GM19328 (cell line): ENCODE data around the gene SPATA16.
"Not testable (repeated sequence)": the region's sequence is repeated elsewhere in the genome, so short reads cannot be mapped to it uniquely, and the experiment has no call there.

Source experiments
- ATAC-seq: cut with Tn5 transposase; IDR thresholded peaks from one replicate; pipeline ENCODE4 v1.9.1; 2021; ENCODE audit warnings: mild to moderate bottlenecking, moderate library complexity; ENCODE audit not compliant: unreplicated experiment

Gene SPATA16, protein sequence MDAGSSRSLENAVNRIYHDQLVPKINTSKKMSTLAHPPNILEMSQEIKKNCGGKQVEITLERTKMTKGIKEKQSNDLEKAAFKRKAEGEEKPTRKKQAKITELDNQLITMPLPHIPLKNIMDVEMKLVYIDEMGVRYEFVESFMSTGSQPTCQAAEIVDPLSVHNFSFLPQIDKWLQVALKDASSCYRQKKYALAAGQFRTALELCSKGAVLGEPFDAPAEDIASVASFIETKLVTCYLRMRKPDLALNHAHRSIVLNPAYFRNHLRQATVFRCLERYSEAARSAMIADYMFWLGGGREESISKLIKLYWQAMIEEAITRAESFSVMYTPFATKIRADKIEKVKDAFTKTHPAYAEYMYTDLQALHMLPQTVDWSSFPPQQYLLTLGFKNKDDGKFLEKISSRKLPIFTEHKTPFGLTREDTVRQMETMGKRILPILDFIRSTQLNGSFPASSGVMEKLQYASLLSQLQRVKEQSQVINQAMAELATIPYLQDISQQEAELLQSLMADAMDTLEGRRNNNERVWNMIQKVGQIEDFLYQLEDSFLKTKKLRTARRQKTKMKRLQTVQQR

DNA sequence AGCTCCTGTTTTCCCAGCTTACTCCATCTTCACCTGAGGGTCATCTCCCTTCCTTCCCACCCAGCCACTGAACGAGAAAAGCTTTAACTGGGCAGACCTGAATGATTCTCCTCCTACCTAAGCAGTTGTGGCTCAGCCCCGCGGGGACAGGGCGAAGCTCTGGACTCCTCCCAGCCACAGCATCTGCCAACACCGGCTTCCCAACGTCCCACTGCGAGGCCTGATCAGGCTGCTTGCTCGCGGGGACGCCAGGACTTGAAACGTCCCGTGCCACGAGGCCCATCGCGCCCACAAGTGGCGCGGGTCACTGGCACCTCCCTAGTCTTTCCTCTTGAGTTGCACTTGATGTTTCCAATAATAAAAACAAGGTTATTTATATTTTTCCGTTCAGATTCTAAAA lies at the start of gene SPATA16:
Gene SPATA16 (minus strand): TSS at position 250 of the 400 bp plus-strand sequence. CDS start 23,504 bp downstream, outside the sequence.
- no peak for ATAC-seq

DNA sequence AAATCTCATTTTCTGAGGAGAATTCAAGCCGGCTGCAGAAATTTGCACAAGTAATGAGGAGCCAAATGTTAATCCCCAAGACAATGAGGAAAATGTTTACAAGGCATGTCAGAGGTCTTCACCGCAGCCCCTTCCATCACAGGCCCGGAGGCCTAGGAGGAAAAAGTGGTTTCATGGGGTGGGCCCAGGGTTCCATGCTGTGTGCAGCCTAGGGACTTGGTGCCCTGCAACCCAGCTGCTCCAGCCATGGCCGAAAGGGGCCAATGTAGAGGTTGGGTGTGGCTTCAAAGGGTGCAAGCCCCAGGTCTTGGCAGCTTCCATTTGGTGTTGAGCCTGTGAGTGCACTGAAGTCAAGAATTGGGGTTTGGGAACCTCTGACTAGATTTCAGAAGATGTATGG lies 42.0 kb upstream of the SPATA16 start:
- not testable (repeated sequence) for ATAC-seq

DNA sequence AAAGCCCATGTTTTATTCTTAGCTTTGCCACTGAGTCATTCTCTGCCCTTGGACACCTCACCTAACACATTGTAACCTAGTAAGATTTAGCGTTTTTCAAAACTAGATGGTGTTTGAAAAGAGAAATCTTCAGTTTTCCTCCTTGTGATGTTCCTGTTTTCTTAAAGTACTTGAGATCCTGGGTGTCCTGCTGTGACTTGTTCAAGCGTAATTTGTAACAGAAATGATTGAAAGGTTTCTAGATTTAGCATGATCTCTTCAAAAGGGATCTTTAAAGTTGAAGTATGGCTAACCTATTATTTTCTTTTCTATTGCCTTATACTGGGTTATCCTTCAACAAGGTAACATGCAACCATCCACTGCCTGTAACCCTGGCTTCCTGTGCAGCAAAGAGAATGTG lies 32.6 kb upstream of the SPATA16 start:
- ATAC-seq, result no peak

DNA sequence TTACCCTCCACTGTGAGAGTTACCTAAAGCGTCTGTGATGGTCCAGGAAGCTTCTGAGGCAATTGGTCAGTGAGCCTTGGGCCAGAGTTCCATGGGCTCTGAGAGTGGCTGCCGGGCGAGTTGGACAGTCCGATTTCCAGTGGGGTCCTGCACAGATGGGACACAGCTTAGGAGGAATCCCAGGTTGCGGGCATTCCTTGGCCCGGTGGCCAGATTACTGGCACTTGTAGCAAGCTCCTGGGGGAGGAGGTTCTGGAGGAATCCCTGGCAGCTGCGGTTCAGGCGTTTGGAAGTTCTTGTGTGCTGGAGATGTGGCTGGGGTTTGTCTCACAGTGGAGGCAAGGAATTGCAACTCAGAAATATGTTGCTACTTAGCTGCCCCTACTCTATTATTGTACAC lies 18.1 kb upstream of the SPATA16 start:
- not testable (repeated sequence) for ATAC-seq

DNA sequence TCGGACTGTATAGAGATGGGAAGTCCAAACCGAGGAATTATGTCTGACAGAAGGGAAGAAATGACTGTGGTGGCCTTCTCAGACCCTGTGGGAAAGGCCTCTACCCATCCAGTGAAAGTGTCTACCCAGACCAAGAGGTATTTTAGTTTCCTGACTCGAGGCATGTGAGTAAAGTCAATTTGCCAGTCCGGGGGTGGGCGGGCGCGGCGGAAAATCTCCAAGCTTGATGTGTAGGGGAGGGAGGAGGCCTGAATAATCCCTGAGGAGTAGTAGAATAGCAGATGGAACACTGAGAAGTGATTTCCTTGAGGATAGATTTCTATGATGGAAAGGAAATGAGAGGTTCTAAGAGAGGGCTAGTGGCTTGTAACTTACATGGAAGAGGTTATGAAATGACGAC lies 15.5 kb upstream of the SPATA16 start:
- not testable (repeated sequence) for ATAC-seq

DNA sequence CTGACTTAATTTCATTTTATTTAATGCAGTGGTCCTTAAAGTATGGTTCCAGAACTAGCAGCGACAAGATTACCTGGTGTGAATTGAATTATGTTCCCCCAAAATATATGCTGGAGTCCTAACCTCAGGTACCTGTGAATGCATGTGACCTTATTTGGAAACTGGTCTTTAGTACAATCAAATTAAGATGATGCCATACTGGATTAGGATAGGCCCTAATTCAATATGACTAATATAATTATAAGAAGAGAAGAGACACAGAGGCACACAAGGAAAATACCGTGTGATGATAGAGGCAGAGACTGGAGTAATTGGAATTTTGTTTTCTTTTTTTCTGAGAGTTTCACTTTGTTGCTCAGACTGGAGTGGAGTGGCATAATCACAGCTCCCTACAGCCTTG lies 12.6 kb upstream of the SPATA16 start:
- no peak for ATAC-seq

DNA sequence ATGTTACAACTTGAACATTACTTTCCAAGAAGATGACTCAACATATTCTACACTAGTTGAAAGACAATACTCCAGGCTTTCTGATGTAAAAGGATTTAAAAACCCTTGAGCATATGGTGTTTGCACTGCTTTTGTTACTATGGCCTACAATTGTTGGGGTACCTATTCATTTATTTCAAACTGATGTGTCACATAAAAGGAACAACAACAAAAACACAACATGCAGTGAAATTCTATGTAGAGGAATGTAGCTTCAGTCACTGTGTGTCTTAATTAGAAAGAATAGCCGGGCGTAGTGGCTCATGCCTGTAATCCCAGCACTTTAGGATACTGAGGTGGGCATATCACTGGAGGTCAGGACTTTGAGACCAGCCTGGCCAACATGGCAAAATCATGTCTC lies 1.6 kb downstream of the SPATA16 start:
- no peak for ATAC-seq

DNA sequence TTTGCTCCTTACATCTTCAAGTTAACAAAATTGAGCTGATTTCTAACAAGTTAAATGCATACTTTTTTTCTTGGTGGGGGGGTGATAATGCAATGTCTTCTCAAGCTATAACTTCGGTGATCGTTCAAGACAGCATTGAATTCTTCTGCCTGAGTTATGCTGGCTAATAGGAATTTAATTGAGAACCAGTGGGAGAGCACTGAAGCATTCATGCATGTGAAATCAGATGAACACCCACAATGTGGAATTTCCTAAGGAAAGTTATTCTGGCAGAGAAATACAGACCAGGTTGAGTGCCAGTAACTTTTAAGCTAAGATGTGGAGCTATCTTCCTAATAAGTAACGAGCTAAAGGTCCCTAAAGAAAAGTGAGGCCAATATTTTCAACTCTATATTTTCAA lies 3.0 kb downstream of the SPATA16 start:
- ATAC-seq, result no peak

DNA sequence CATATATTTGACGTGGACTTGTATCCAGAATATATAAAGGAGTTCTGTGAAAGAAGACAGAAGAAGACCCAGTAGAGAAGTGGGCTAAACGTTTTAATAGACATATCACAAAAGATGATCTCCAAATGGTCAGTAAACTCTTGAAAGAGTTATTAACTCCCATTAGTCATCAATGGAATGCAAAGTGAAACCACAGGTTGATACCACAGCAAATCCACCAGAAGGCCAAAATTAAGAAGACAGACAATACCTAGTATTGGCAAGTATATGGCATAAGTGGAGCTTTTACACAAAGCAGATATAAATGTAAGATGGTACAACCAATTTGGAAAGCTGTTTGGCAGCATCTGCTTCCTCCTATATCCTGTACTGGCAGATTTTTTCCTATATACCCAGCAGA lies 6.0 kb downstream of the SPATA16 start:
- ATAC-seq, result no peak

DNA sequence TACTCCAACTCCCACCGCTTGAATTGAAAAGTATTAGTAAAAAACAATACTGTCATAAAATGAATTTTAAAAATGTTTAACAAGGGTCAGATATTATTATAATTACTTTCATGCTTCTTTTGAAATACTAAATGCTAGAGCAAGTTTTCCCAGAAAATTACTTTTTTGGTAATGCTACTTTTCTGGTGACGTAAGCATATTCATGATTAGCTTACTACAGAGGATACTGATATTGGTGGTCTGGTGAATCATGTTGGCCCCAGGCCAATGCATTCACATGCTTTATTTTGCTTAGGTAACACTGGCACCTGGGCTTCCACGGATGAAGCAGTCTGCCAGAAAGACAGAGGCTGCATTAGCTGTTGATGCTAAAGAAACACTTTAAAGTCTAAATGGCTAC lies 12.4 kb downstream of the SPATA16 start:
- ATAC-seq, result no peak

DNA sequence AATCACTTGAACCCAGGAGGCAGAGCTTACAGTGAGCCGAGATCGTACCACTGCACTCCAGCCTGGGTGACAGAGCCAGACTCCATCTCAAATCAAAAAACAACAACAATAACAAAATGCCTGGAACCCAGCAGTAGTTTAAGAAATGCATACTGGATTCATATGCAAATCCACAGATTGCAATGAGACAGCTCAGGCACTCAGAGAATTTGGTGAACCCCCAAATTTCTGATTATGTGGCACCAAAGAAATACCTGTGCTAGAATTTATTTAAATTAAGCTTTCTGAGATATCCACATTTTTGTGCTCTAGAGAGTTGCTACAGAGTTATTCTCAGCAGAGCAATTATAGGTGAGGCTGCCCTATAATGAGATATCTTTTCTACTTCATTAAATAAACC lies 29.7 kb downstream of the SPATA16 start:
- ATAC-seq, result no peak

DNA sequence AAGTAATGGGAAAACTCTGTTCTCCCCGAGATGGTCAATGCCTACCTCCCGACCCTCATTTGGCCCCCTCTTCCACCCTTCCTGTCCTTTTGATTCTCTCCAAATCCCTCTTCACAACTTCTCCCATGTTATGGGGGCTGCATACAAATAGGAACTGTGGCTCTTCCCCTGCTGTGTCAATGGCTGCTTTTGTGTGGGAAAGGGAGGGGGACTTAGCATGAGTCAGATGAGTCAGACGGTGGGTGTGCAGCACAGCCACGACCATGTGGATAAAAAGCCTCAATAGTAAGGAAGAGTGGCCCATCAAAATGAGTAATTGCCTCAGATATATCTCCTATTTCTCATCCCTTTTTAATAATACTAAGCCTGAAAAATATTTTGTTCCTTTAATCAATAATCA lies 31.9 kb downstream of the SPATA16 start:
- no peak for ATAC-seq

DNA sequence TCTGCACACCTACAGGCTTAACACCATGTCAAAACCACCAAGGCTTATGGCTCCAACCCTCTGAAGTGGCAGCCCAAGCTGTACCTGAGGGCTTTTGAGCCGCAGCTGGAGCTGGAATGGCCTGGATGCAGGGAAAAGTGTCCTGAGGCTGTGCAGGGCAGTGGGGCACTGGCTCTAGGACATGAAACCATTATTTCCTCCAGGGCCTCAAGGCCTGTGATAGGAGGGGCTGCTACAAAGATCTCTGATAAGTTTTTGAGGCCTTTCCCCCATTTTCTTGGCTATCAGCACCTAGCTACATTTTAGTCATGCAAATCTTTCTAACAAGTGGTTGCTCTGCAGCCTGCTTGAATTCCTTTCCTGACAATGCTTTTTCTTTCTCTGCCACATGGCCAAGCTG lies 37.6 kb downstream of the SPATA16 start:
- no peak for ATAC-seq

DNA sequence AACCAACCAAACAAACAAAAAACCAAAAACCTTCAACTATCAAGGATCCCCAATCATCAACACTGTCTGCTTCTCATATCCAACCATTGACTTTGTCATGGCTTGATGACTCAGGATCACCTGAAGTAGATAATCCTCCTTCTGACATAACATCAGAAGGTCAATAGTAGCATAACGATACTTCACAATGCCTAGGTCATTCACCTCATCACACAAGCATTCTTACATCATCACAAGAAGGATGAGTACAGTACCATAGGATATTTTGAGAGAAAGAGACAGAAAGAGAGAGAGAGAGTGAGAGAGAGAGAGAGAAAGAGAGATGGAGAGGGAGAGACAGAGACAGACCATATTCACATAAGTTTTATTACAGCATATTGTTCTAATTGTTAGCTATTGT lies 42.1 kb downstream of the SPATA16 start:
- ATAC-seq, result no peak

DNA sequence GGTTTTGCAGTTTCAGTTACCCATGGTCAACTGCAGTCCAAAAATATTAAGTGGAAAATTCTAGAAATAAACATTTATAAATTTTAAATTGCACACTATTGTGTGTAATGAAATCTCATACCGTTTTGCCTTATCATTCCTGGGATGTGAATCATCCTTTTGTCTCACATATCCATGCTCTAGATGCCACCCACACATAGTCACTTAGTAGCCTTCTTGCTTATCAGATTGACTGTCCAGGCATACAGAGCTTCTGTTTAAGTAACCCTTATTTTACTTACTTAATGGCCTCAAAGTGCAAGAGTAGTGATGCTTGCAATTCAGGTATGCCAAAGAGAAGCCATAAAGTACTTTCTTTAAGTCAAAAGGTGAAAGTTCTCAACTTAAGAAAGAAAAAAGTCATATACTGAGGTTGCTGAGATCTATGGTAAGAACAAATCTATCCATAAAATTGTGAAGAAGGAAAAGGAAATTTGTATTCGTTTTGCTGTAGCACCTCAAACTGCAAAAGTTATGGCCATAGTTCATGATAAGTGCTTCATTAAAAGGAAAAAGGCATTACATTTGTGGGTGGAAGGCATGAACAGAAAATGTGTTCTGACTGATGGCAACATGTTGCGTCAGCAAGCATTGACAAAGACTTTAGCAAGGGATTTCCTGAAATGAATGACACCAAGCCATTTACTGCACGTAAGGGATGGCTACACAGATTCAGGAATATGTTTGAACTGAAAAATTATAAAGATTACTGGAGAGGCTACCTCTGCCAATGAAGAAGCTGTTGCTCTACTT lies 43.8 kb downstream of the SPATA16 start:
- no peak for ATAC-seq

DNA sequence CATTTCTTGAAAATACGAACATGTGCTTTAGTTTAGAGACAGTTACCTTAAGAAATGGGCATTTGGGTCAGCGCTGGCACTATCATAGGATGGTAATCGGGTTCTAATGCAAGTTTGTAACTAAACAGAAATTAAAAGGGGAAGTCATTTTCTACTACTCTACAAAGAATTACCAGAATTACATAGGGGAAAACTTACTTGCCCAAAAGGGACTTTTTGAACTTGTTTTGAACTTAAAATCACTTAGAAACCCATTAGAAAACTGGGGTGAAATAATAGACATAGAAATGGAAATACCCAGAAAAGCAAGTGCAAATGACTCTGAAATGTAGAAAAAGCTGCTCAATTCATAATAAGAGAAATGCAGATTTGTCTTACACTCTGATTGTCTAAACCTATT lies 44.9 kb downstream of the SPATA16 start:
- no peak for ATAC-seq

DNA sequence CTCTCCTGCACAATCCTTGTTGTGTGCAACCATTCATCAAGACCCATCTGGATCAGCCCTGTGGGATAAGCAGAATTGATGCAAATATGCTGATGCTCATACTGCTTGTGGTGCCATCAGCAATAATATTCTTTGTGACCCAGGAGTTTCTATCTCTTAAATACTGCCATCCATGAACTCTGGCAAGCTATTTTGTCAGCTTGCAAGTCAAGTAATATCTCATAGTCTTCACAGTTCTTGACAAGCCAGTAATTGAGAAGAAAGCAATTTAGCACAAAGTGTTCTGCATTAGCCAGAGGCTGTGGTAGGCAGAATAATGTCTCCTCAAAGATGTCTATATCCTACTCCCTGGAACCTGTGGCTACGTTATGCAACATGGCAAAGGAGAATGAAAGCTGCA lies 49.0 kb downstream of the SPATA16 start:
- ATAC-seq, result no peak

DNA sequence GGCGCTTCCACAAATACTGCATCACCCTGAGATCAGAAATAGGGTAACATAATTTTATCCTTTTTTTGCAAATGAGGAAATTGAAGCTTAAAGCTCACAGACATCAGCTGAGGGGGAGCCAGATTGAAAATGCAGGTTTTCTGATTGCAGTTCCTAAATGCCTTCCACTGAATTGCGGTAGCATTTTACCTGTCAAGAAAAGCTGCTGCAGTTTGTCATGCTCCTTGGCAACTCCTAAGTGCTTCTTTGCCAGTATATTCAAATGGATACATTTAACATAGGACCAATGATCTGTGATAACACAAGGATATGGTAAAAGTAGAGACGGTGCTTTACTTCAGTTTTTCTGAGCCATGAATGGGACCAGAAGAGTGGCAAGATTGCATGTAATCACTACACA lies 50.5 kb downstream of the SPATA16 start:
- ATAC-seq, result no peak

DNA sequence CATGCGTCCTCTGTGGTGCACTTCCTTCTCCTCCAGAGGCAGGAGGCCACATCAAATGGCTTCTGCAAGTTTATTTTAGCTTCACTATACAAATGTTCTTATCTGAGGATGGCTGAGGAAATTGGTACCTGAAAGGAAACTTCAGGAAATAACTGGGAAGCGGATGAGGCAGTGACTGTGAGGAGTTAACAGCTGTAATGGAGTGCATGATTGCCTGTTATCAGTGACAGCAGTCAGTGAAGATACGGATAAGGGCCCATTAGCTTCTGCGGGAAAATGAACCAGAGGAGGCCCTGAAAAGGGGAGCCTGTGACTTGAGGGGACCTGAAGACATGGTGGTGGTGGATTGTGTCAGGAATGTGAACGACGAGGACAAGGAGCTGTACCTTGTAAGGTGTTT lies 51.8 kb downstream of the SPATA16 start:
- no peak for ATAC-seq

DNA sequence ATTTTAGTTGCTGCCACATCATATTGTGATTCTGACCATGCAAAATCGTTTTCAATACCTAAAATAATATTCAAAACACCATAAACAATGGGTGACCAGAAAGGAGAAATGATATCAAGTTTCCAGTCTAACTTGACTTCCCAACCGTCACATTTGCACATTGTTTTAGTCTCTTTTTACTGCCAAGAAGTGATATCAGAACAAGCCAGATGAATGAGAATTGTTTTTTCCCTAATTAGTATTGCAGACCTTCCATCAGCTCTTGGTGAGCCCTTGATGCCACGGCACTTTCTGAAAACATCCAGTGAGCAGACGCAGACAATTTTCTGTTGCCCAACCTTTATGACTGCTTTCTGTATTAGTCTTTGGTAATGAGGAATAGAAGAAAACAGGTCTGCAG lies 62.5 kb downstream of the SPATA16 start:
- no peak for ATAC-seq

DNA sequence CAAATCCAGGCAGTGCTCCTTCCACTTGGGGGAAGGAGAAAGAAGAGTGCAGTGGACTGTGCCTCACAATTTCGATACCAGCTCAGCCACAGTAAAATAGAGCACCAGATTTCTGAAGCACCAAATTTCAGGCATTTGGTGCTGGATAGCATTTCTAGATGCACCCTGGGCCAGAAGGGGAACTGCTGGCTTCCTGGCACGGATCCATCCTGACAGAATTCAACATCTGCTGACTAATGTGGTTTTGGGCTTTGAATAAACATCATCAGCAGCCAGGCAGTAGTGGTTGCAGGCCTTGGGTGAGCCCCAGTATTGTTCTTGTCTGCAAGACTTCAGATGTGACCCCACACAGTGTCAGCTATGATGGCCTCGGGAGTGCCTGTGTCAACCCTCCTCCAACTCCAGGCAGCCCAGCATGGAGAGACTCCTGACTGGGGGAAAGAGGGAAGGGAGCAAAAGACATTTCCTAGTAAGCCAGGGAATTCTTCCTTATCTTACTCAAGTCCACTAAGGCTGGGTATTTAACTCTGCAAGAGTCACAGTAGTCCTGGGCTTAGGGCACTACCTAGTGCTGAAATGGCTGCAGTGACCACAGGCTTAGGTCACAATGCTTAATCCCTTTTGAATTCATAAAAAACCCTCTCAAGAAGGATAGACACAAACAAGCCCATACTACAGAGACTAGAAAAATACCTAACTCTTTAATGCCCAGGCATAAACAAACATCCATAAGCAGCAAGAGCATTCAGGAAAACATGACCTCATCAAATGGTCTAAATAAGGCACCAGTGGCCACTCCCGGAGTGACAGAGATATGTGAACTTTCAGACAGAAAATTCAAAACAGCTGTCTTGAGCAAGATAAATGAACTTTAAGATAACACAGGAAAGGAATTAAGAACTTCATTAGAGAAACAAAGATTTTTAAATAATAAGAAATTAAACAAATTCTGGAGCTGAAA lies 74.7 kb downstream of the SPATA16 start:
- no peak for ATAC-seq
